Measurements from ENCODE around the gene ASF1A.
"Not testable (repeated sequence)": the region's sequence is repeated elsewhere in the genome, so short reads cannot be mapped to it uniquely, and the experiment has no call there.

ASF1A gene

GRCh38 chr6:118893807-118894424 is at the start of gene ASF1A:
ASF1A (plus strand) TSS chr6:118894152; CDS start chr6:118894414, 262 bp downstream.
- peak; percentile 96 for DNase-seq

GRCh38 chr6:118844915-118845314 is 49.0 kb upstream of the ASF1A start:
- DNase-seq: no peak

GRCh38 chr6:118853408-118853807 is 40.5 kb upstream of the ASF1A start:
- no peak for DNase-seq

GRCh38 chr6:118856301-118856700 is 37.7 kb upstream of the ASF1A start:
- no peak for DNase-seq

GRCh38 chr6:118859517-118860064 is 34.4 kb upstream of the ASF1A start:
- no peak for DNase-seq

GRCh38 chr6:118860363-118860762 is 33.6 kb upstream of the ASF1A start:
- DNase-seq: no peak

- DNase-seq: no peak
These were observed 33.1 kb upstream of the ASF1A start for GRCh38 chr6:118860880-118861279.

GRCh38 chr6:118862443-118862842 is 31.5 kb upstream of the ASF1A start:
- DNase-seq: no peak

GRCh38 chr6:118864341-118865099 is 29.4 kb upstream of the ASF1A start:
- DNase-seq: no peak

GRCh38 chr6:118865100-118865391 is 28.9 kb upstream of the ASF1A start:
- DNase-seq: no peak

GRCh38 chr6:118867181-118867580 is 26.8 kb upstream of the ASF1A start:
- no peak for DNase-seq

GRCh38 chr6:118868901-118869300 is 25.1 kb upstream of the ASF1A start:
- not testable (repeated sequence) for DNase-seq

GRCh38 chr6:118869350-118869749 is 24.6 kb upstream of the ASF1A start:
- DNase-seq: no peak

GRCh38 chr6:118869894-118870589 is 23.9 kb upstream of the ASF1A start:
- DNase-seq: no peak

GRCh38 chr6:118871331-118871730 is 22.6 kb upstream of the ASF1A start:
- DNase-seq: no peak

- no peak for DNase-seq
These were observed 21.6 kb upstream of the ASF1A start for GRCh38 chr6:118872318-118872717.

GRCh38 chr6:118872726-118873125 is 21.2 kb upstream of the ASF1A start:
- no peak for DNase-seq

GRCh38 chr6:118873239-118873638 is 20.7 kb upstream of the ASF1A start:
- DNase-seq: no peak

- no peak for DNase-seq
These were observed 18.3 kb upstream of the ASF1A start for GRCh38 chr6:118875672-118876071.

- no peak for DNase-seq
These were observed 17.8 kb upstream of the ASF1A start for GRCh38 chr6:118876198-118876597.

GRCh38 chr6:118876814-118877213 is 17.1 kb upstream of the ASF1A start:
- DNase-seq: no peak

- no peak for DNase-seq
These were observed 16.1 kb upstream of the ASF1A start for GRCh38 chr6:118877806-118878205.

GRCh38 chr6:118881440-118882313 is 12.3 kb upstream of the ASF1A start:
- DNase-seq: no peak

Measured in NCI-H1048 (cell line).